DOHH2 (cell line): ENCODE measurements around the gene FBXO45.

Experiments used
- H3F3A ChIP-seq: fragments of 200-600 bp; sonication (generic), shearing (Covaris generic); 2 replicates; pipeline ENCODE4 v1.6.0; 2016; ENCODE audit warnings: antibody characterized with exemption, mild to moderate bottlenecking; ENCODE audit not compliant: control insufficient read depth, insufficient read depth
- H3K27ac ChIP-seq: fragments of 200-600 bp; sonication (generic); 2 replicates; pipeline ENCODE4 v1.5.1; 2014; ENCODE audit warnings: low read depth, mild to moderate bottlenecking, low read length, moderate library complexity
- H3K27me3 ChIP-seq: fragments of 200-600 bp; sonication (generic); 2 replicates; pipeline ENCODE4 v1.6.1; 2014; ENCODE audit warnings: mild to moderate bottlenecking, low read length, mixed read lengths; ENCODE audit not compliant: control insufficient read depth
- H3K36me3 ChIP-seq: fragments of 200-600 bp; sonication (generic); 2 replicates; pipeline ENCODE4 v1.6.1; 2014; ENCODE audit warnings: mild to moderate bottlenecking, low read length, moderate library complexity, mixed read lengths; ENCODE audit not compliant: control insufficient read depth
- H3K4me1 ChIP-seq: fragments of 200-600 bp; sonication (generic); 2 replicates; pipeline ENCODE4 v1.6.1; 2014; ENCODE audit warnings: mild to moderate bottlenecking, low read length, mixed read lengths; ENCODE audit not compliant: control insufficient read depth
- H3K4me2 ChIP-seq: fragments of 200-600 bp; sonication (generic); 2 replicates; pipeline ENCODE4 v1.6.0; 2014; ENCODE audit warnings: mild to moderate bottlenecking, low read length, moderate library complexity
- H3K4me3 ChIP-seq: fragments of 200-600 bp; sonication (generic); 2 replicates; pipeline ENCODE4 v1.5.1; 2014; ENCODE audit warnings: mild to moderate bottlenecking, low read length, mixed read lengths
- H3K79me2 ChIP-seq: fragments of 200-600 bp; sonication (generic); 2 replicates; pipeline ENCODE4 v1.6.1; 2014; ENCODE audit warnings: mild to moderate bottlenecking, low read length, mixed read lengths; ENCODE audit not compliant: control insufficient read depth
- H3K9me2 ChIP-seq: fragments of 200-600 bp; sonication (generic); replicated peaks from 2 replicates; pipeline ENCODE4 v1.6.1; 2014; ENCODE audit warnings: mild to moderate bottlenecking, low read length, mixed read lengths; ENCODE audit not compliant: control insufficient read depth
- H3K9me3 ChIP-seq: fragments of 200-600 bp; sonication (generic); 2 replicates; pipeline ENCODE4 v1.6.1; 2014; ENCODE audit warnings: antibody characterized with exemption, low read length, mixed read lengths; ENCODE audit not compliant: control insufficient read depth, insufficient read depth
- H4K20me1 ChIP-seq: fragments of 200-600 bp; sonication (generic); 2 replicates; pipeline ENCODE4 v1.6.0; 2014; ENCODE audit warnings: low read depth, mild to moderate bottlenecking, antibody characterized with exemption, low read length, moderate library complexity; ENCODE audit not compliant: control insufficient read depth, insufficient read depth
- EZH2phosphoT487 ChIP-seq: fragments of 200-600 bp; sonication (generic); IDR thresholded peaks from 2 replicates; pipeline ENCODE4 v1.6.1; 2017; ENCODE audit warnings: borderline replicate concordance, mild to moderate bottlenecking, antibody characterized with exemption, low read length, moderate library complexity, mixed read lengths
- TF ChIP-seq, protein P1 (sequence below): fragments of 200-600 bp; sonication (generic); IDR thresholded peaks from one replicate; pipeline ENCODE4 v1.5.1; 2014; ENCODE audit warnings: antibody characterized with exemption, mild to moderate bottlenecking, low read depth, low read length; ENCODE audit not compliant: poor library complexity, severe bottlenecking

FBXO45 gene

DNA sequence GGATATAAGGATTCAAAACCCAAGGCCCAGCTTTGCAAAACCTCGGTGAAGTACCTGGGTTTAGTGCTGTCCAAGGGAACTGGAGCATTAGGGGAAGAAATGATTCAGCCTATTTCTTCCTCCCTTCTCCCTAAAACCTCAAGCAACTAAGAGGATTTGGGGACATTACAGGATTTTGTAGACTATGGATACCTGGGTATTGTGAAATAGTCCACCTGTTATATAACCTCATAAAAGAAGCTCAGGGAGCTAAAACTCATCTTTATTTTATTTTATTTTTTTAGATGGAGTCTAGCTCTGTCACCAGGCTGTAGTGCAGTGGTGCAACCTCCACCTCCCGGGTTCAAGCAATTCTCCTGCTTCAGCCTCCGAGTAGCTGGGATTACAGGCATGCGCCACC, 44.6 kb upstream of the FBXO45 start:
- H3K79me2 ChIP-seq: no peaks in the 10 kb centered on the region
- H3K27me3 ChIP-seq: no peaks in the 10 kb centered on the region
- no peaks in the 10 kb centered on the region for H3F3A ChIP-seq
- peaks cover 21% of the 10 kb centered on the region for H3K9me3 ChIP-seq
- H3K4me3 ChIP-seq: no peak overlapping the region
- no peak overlapping the region for H3K4me2 ChIP-seq
- TF ChIP-seq EZH2phosphoT487: no peak
- TF ChIP-seq, protein P1, sequence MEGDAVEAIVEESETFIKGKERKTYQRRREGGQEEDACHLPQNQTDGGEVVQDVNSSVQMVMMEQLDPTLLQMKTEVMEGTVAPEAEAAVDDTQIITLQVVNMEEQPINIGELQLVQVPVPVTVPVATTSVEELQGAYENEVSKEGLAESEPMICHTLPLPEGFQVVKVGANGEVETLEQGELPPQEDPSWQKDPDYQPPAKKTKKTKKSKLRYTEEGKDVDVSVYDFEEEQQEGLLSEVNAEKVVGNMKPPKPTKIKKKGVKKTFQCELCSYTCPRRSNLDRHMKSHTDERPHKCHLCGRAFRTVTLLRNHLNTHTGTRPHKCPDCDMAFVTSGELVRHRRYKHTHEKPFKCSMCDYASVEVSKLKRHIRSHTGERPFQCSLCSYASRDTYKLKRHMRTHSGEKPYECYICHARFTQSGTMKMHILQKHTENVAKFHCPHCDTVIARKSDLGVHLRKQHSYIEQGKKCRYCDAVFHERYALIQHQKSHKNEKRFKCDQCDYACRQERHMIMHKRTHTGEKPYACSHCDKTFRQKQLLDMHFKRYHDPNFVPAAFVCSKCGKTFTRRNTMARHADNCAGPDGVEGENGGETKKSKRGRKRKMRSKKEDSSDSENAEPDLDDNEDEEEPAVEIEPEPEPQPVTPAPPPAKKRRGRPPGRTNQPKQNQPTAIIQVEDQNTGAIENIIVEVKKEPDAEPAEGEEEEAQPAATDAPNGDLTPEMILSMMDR: no peak
- H3K4me1 ChIP-seq: peaks cover 14% of the 10 kb centered on the region
- H3K27ac ChIP-seq: no peak overlapping the region
- no peaks in the 10 kb centered on the region for H3K36me3 ChIP-seq
- H4K20me1 ChIP-seq: no peaks in the 10 kb centered on the region
- H3K9me2 ChIP-seq: no peaks in the 10 kb centered on the region

DNA sequence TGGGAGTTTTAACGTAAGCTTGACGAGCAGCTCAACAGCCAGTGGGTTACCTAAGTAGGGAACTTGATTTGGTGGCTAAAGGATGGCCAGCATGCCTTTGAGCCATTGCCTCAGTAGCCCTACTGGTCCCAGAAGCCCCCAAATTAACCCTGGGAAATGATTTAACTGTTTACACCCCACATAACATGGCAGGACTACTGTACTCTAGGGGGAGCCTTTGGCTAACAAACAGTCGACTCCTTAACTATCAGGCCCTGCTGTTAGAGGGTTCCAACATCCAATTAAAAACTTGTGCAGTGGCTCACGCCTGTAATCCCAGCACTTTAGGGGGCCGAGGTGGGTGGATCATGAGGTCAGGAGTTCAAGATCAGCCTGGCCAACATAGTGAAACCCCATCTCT, 43.9 kb upstream of the FBXO45 start:
- H3K36me3 ChIP-seq: no peaks in the 10 kb centered on the region
- H3K4me1 ChIP-seq: peaks cover 18% of the 10 kb centered on the region
- TF ChIP-seq EZH2phosphoT487: no peak
- TF ChIP-seq, protein P1: peak; percentile 36

DNA sequence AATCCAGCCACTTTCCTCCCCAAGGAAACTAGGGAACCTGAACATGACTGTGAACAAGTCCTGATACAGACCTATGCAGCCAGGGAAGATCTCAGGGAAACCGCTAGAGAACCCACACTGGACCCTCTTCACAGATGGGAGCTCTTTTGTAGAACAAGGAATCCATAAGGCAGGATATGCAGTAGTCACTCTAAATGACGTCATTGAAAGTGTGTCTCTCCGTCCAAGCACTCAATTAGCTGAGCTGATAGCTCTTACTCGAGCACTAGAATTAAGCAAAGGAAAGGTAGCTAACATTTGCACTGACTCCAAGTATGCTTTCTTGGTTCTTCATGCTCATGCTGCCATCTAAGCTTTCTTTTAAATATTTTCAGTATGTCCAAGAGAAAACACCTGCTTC, 43.3 kb upstream of the FBXO45 start:
- no peak overlapping the region for H3K27ac ChIP-seq
- H3K4me1 ChIP-seq: peaks cover 18% of the 10 kb centered on the region
- no peaks in the 10 kb centered on the region for H3K9me2 ChIP-seq
- H3K4me3 ChIP-seq: no peak overlapping the region
- no peaks in the 10 kb centered on the region for H3K27me3 ChIP-seq
- no peaks in the 10 kb centered on the region for H3F3A ChIP-seq
- TF ChIP-seq EZH2phosphoT487: no peak
- TF ChIP-seq, protein P1: no peak
- H3K36me3 ChIP-seq: no peaks in the 10 kb centered on the region
- H3K79me2 ChIP-seq: no peaks in the 10 kb centered on the region
- H4K20me1 ChIP-seq: no peaks in the 10 kb centered on the region
- H3K4me2 ChIP-seq: no peak overlapping the region
- H3K9me3 ChIP-seq: peaks cover 9% of the 10 kb centered on the region

More for the DNA sequence above, 43.9 kb upstream of the FBXO45 start:
- Histone ChIP-seq H3K27me3 (no peaks in the 10 kb centered on the region), H4K20me1 (no peaks in the 10 kb centered on the region), H3K4me3 (no peak overlapping the region), H3K79me2 (no peaks in the 10 kb centered on the region), H3F3A (no peaks in the 10 kb centered on the region), H3K27ac (no peak overlapping the region), H3K9me2 (no peaks in the 10 kb centered on the region), H3K4me2 (no peak overlapping the region), H3K9me3 (peaks cover 15% of the 10 kb centered on the region)
